Colon (tissue), 2 donors: ENCODE measurements around the gene CDKAL1.
"Not testable (repeated sequence)": the region's sequence is repeated elsewhere in the genome, so short reads cannot be mapped to it uniquely, and the experiment has no call there.

Experiments used
- FAIRE-seq: peaks from 2 replicates; lab custom pipeline; 2012; peaks lifted over from hg19 to GRCh38; lab: Jason Lieb, UNC
- donor health status: control.
- donor health status: control.

CDKAL1 gene

GRCh38 chr6:20801595-20801994 lies 267.3 kb downstream of the CDKAL1 start:
- no peak for FAIRE-seq

GRCh38 chr6:20802596-20802995 lies 268.3 kb downstream of the CDKAL1 start:
- FAIRE-seq: no peak

GRCh38 chr6:20805021-20805420 lies 270.8 kb downstream of the CDKAL1 start:
- FAIRE-seq: no peak

GRCh38 chr6:20806669-20807068 lies 272.4 kb downstream of the CDKAL1 start:
- no peak for FAIRE-seq

- FAIRE-seq: no peak
These were observed 274.2 kb downstream of the CDKAL1 start for GRCh38 chr6:20808439-20808838.

GRCh38 chr6:20808924-20809323 lies 274.7 kb downstream of the CDKAL1 start:
- no peak for FAIRE-seq

GRCh38 chr6:20810727-20811108 lies 276.5 kb downstream of the CDKAL1 start:
- no peak for FAIRE-seq

GRCh38 chr6:20811109-20811761 lies 277.0 kb downstream of the CDKAL1 start:
- no peak for FAIRE-seq

GRCh38 chr6:20812776-20813175 lies 278.5 kb downstream of the CDKAL1 start:
- no peak for FAIRE-seq

- no peak for FAIRE-seq
These were observed 280.2 kb downstream of the CDKAL1 start for GRCh38 chr6:20814494-20814893.

- no peak for FAIRE-seq
These were observed 281.9 kb downstream of the CDKAL1 start for GRCh38 chr6:20816126-20816525.

GRCh38 chr6:20817806-20818320 lies 283.6 kb downstream of the CDKAL1 start:
- FAIRE-seq: no peak

GRCh38 chr6:20819774-20820400 lies 285.6 kb downstream of the CDKAL1 start:
- no peak for FAIRE-seq

GRCh38 chr6:20826378-20826777 lies 292.1 kb downstream of the CDKAL1 start:
- FAIRE-seq: no peak

- no peak for FAIRE-seq
These were observed 293.5 kb downstream of the CDKAL1 start for GRCh38 chr6:20827798-20828197.

GRCh38 chr6:20830576-20830975 lies 296.3 kb downstream of the CDKAL1 start:
- FAIRE-seq: no peak

- not testable (repeated sequence) for FAIRE-seq
These were observed 297.0 kb downstream of the CDKAL1 start for GRCh38 chr6:20831251-20831650.

GRCh38 chr6:20833881-20834515 lies 299.7 kb downstream of the CDKAL1 start:
- no peak for FAIRE-seq

GRCh38 chr6:20835315-20836010 lies 301.2 kb downstream of the CDKAL1 start:
- FAIRE-seq: no peak

GRCh38 chr6:20837189-20837588 lies 302.9 kb downstream of the CDKAL1 start:
- FAIRE-seq: no peak

GRCh38 chr6:20838113-20838512 lies 303.9 kb downstream of the CDKAL1 start:
- FAIRE-seq: no peak

GRCh38 chr6:20839630-20840029 lies 305.4 kb downstream of the CDKAL1 start:
- FAIRE-seq: no peak

GRCh38 chr6:20840675-20841074 lies 306.4 kb downstream of the CDKAL1 start:
- FAIRE-seq: no peak
